ENCODE data around the gene ARL5C.
A peak's percentile ranks its signal among the peaks of the same experiment; 100 is the strongest.

Gene ARL5C

DNA sequence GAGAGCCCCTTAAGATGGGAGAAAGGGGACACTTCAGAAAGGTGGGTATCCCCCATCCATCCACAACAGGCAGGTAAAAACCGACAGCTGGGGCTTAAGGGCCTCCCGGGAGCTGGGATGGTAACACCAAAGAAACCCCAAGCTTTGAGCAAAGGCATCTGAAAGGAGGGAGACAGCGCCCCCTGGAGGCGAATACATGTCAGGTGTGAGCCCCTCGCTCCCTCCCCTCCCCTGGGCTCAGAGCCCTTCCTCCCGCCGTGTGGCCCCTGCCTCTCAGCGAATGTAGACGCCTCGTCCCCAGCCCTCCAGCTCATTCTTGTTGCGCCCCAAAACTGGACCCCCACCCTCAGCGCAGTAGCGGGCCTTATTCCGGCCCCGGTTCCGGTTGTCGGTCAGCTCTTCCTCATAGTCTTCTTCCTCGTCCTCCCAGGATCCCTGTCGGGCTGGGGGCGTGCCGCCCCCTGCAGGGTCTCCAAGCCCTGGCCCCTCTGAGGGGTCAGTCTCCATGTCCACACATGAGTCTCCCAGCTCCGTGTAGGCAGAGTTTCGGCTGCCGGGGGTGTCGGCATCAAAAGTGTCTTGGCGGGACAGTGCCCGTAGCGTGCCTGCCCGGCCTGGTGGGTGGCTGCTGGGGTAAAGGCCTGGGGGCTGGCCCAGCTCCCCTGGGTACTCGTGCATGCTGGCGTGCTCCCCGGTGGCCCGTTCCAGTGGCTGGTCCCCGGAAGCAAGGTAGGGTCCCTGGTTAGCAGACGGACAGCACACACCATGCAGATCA is 9.1 kb upstream of the ARL5C start:
- ChIA-PET CTCF (interaction anchor here (0.8 to 8.7 kb wide), 25 partner anchors 8 to 307 kb away, joined by 3 to 86 read pairs (median 6); partner anchors contain the start of genes ARL5C and PLXDC1), POLR2A (interaction anchor here (0.6 to 2.6 kb wide), 3 partner anchors 10 to 23 kb away, joined by 3 to 9 read pairs (median 6); no protein-coding TSS in a partner anchor)
- H3K36me3 ChIP-seq (ENCODE audit: control insufficient read depth in 4 of 4, insufficient read depth in 4 of 4, low read length in 3 of 4), result peaks cover 0 to 24% (median 4%) of the 10 kb centered on the region in 4 experiments

DNA sequence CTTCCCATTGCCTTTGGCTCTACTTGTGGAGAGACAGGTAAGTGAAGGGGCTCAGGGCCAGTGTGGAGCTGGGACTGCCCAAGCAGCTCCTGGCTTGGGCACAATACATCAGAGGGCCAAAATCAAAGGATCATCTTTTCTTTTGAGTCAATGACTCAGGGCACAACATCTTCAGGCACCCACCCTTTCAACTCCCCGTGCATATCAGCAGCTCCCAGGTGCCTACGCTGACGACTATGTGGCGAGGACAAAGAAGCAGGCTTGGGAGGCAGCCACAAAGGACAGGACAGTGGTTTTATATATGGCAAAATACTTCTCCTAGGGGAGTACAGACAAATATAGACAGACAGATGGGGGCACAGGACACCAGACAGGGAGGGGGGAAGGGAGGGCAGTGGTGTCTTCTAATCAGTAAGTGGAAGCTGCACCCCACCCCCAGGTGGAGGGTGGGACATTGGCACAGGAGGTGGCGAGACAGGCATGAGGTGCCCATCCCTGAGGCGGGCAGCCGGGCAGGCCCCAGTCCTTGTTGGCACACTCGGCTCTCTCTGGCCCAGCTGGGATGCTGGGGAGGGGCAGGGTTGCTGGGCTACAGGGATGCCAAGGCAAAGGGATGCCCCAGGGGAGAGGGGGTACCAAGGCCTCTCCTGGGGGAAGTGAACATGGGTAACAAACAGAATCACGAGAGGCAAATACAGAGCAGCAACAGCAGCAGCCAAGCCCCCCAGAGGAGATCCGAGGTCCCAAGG is 7.7 kb upstream of the ARL5C start:
- no peak overlapping the region for H3K4me3 ChIP-seq (ENCODE audit: control insufficient read depth in 1 of 7, extremely low read depth in 1 of 7, insufficient read depth in 4 of 7, low read depth in 2 of 7, low read length in 6 of 7)
- H3K36me3 ChIP-seq (ENCODE audit: control insufficient read depth in 4 of 4, insufficient read depth in 4 of 4, low read length in 3 of 4), result peaks cover 0 to 24% (median 4%) of the 10 kb centered on the region in 4 experiments
- H3K4me1 ChIP-seq (ENCODE audit: control extremely low read depth in 1 of 4, control insufficient read depth in 4 of 4, insufficient read depth in 4 of 4, low read length in 3 of 4), result peaks cover 8 to 53% (median 41%) of the 10 kb centered on the region in 4 experiments
- H3K9me3 ChIP-seq (ENCODE audit: control extremely low read depth in 1 of 5, control insufficient read depth in 4 of 5, insufficient read depth in 2 of 5, low read depth in 1 of 5, low read length in 4 of 5), result no peaks in the 10 kb centered on the region
- POLR2A ChIA-PET, result interaction anchor here (2.6 kb wide), 1 partner anchor 20 kb away, joined by 9 read pairs; no protein-coding TSS in a partner anchor
- 93% methylated on average over 7 of the region's 10 CpGs for WGBS (ENCODE audit: insufficient coverage)
- CTCF ChIA-PET, result interaction anchor here (0.8 to 8.7 kb wide), 22 partner anchors 9 to 320 kb away, joined by 3 to 86 read pairs (median 6); partner anchors contain the start of genes ARL5C, PLXDC1 and RPL23
- no peak overlapping the region for H3K27ac ChIP-seq (ENCODE audit: insufficient read depth in 1 of 2, low read depth in 1 of 2, low read length in 2 of 2, poor library complexity in 1 of 2, severe bottlenecking in 2 of 2)
- peak in 1 of 3 donors; percentile 38 for DNase-seq
- H3K27me3 ChIP-seq (replicated peaks in 2 of 5; ENCODE audit: control insufficient read depth in 4 of 5, insufficient read depth in 5 of 5, low read length in 4 of 5), result no peaks in the 10 kb centered on the region

More for the DNA sequence above, 9.1 kb upstream of the ARL5C start:
- H3K4me1 ChIP-seq (ENCODE audit: control extremely low read depth in 1 of 4, control insufficient read depth in 4 of 4, insufficient read depth in 4 of 4, low read length in 3 of 4), result peaks cover 4 to 42% (median 30%) of the 10 kb centered on the region in 4 experiments
- no peak overlapping the region for H3K27ac ChIP-seq (ENCODE audit: insufficient read depth in 1 of 2, low read depth in 1 of 2, low read length in 2 of 2, poor library complexity in 1 of 2, severe bottlenecking in 2 of 2)
- WGBS (ENCODE audit: insufficient coverage), result 49% methylated on average over 30 of the region's 35 CpGs
- H3K4me3 ChIP-seq (ENCODE audit: control insufficient read depth in 1 of 7, extremely low read depth in 1 of 7, insufficient read depth in 4 of 7, low read depth in 2 of 7, low read length in 6 of 7), result peak overlapping the region in 2 of 7 experiments; percentile 4 to 48
- no peaks in the 10 kb centered on the region for H3K27me3 ChIP-seq (replicated peaks in 2 of 5; ENCODE audit: control insufficient read depth in 4 of 5, insufficient read depth in 5 of 5, low read length in 4 of 5)
- no peaks in the 10 kb centered on the region for H3K9me3 ChIP-seq (ENCODE audit: control extremely low read depth in 1 of 5, control insufficient read depth in 4 of 5, insufficient read depth in 2 of 5, low read depth in 1 of 5, low read length in 4 of 5)
- DNase-seq, result peak; percentile 83 to 90 (median 87)

DNA sequence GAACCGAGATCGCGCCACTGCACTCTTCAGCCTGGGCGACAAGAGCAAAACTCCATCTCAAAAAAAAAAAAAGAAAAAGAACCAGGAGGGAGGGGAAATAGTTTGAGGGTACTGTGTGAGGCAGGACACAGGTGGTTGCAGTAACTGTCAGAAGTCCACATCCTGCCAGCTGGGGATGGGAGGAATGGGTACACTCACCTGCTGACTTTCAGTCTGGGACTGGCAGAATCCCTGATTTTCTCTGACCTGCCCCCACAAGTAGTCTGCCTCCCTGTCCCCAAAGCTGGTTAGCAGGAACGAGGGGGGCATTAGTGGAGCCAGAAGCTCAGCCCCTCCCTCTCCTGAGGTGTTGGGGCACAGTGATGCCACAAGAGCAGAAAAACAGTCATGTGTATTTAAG is 7.1 kb upstream of the ARL5C start:
- Histone ChIP-seq H3K36me3 (ENCODE audit: control insufficient read depth in 4 of 4, insufficient read depth in 4 of 4, low read length in 3 of 4) (peaks cover 0 to 24% (median 4%) of the 10 kb centered on the region in 4 experiments), H3K4me3 (ENCODE audit: control insufficient read depth in 1 of 7, extremely low read depth in 1 of 7, insufficient read depth in 4 of 7, low read depth in 2 of 7, low read length in 6 of 7) (no peak overlapping the region), H3K9me3 (ENCODE audit: control extremely low read depth in 1 of 5, control insufficient read depth in 4 of 5, insufficient read depth in 2 of 5, low read depth in 1 of 5, low read length in 4 of 5) (no peaks in the 10 kb centered on the region), H3K27me3 (replicated peaks in 2 of 5; ENCODE audit: control insufficient read depth in 4 of 5, insufficient read depth in 5 of 5, low read length in 4 of 5) (no peaks in the 10 kb centered on the region), H3K4me1 (ENCODE audit: control extremely low read depth in 1 of 4, control insufficient read depth in 4 of 4, insufficient read depth in 4 of 4, low read length in 3 of 4) (peaks cover 8 to 57% (median 44%) of the 10 kb centered on the region in 4 experiments), H3K27ac (ENCODE audit: insufficient read depth in 1 of 2, low read depth in 1 of 2, low read length in 2 of 2, poor library complexity in 1 of 2, severe bottlenecking in 2 of 2) (no peak overlapping the region)
- 69% methylated on average over 5 of the region's 5 CpGs for WGBS (ENCODE audit: insufficient coverage)
- POLR2A ChIA-PET, result no interaction called here
- peak in 2 of 3 donors; percentile 42 to 54 for DNase-seq
- CTCF ChIA-PET, result interaction anchor here (0.8 to 8.7 kb wide), 10 partner anchors 10 to 319 kb away, joined by 3 to 86 read pairs (median 4); partner anchors contain the start of genes ARL5C, PLXDC1 and RPL23

DNA sequence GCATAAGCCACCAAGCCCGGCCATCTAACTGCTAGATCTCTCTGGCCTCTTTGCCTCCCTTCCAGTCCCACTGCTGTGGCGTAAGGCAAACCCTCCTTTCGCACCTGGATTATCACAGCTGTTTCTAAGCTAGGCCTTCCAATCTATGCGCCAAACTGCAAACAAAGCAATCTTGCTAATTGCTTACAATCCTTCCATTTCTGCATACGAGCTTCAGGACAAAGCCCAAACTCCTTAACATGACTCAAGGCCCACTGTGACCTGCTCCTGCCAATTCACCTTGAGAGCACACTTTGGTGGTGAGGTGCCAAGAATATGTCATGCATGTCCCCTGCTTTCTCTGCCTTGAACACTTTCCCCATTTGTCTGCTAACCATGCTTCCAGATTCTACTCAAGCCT is 6.0 kb upstream of the ARL5C start:
- POLR2A ChIA-PET, result no interaction called here
- H3K36me3 ChIP-seq (ENCODE audit: control insufficient read depth in 4 of 4, insufficient read depth in 4 of 4, low read length in 3 of 4), result peaks cover 0 to 14% (median 0%) of the 10 kb centered on the region in 4 experiments
- CTCF ChIA-PET, result interaction anchor here (1.4 to 8.7 kb wide), 3 partner anchors 64 to 205 kb away, joined by 3 to 86 read pairs (median 4); partner anchors contain the start of gene FBXO47

DNA sequence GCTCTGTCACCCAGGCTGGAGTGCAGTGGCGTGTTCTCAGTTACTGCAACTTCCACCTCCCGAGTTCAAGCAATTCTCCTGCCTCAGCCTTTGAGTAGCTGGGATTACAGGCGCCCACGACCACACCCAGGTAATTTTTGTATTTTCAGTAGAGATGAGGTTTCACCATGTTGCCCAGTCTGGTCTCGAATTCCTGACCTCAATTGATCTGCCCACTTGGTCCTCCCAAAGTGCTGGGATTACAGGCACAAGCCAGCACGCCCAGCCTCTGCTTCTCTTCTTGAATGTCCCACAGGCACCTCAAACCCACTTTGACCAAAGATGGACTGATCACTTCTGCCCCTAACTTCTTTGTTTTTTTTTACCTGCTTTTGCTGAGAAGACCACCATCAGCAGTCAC is 4.6 kb upstream of the ARL5C start:
- no peak overlapping the region for H3K27ac ChIP-seq (ENCODE audit: insufficient read depth in 1 of 2, low read depth in 1 of 2, low read length in 2 of 2, poor library complexity in 1 of 2, severe bottlenecking in 2 of 2)
- 86% methylated on average over 4 of the region's 6 CpGs for WGBS (ENCODE audit: insufficient coverage)
- no peak overlapping the region for H3K4me3 ChIP-seq (ENCODE audit: control insufficient read depth in 1 of 7, extremely low read depth in 1 of 7, insufficient read depth in 4 of 7, low read depth in 2 of 7, low read length in 6 of 7)
- H3K36me3 ChIP-seq (ENCODE audit: control insufficient read depth in 4 of 4, insufficient read depth in 4 of 4, low read length in 3 of 4), result peaks cover 0 to 4% (median 0%) of the 10 kb centered on the region in 4 experiments
- ChIA-PET CTCF (interaction anchor here (0.7 to 8.7 kb wide), 5 partner anchors 9 to 187 kb away, joined by 3 to 86 read pairs (median 5); no protein-coding TSS in a partner anchor), POLR2A (no interaction called here)
- H3K9me3 ChIP-seq (ENCODE audit: control extremely low read depth in 1 of 5, control insufficient read depth in 4 of 5, insufficient read depth in 2 of 5, low read depth in 1 of 5, low read length in 4 of 5), result no peaks in the 10 kb centered on the region
- no peak for DNase-seq
- H3K27me3 ChIP-seq (replicated peaks in 2 of 5; ENCODE audit: control insufficient read depth in 4 of 5, insufficient read depth in 5 of 5, low read length in 4 of 5), result no peaks in the 10 kb centered on the region
- H3K4me1 ChIP-seq (ENCODE audit: control extremely low read depth in 1 of 4, control insufficient read depth in 4 of 4, insufficient read depth in 4 of 4, low read length in 3 of 4), result peaks cover 18 to 77% (median 69%) of the 10 kb centered on the region in 4 experiments

More for the DNA sequence above, 6.0 kb upstream of the ARL5C start:
- peaks cover 9 to 68% (median 55%) of the 10 kb centered on the region in 4 experiments for H3K4me1 ChIP-seq (ENCODE audit: control extremely low read depth in 1 of 4, control insufficient read depth in 4 of 4, insufficient read depth in 4 of 4, low read length in 3 of 4)
- no peaks in the 10 kb centered on the region for H3K27me3 ChIP-seq (replicated peaks in 2 of 5; ENCODE audit: control insufficient read depth in 4 of 5, insufficient read depth in 5 of 5, low read length in 4 of 5)
- WGBS (ENCODE audit: insufficient coverage), result 100% methylated on average over 4 of the region's 5 CpGs
- H3K27ac ChIP-seq (ENCODE audit: insufficient read depth in 1 of 2, low read depth in 1 of 2, low read length in 2 of 2, poor library complexity in 1 of 2, severe bottlenecking in 2 of 2), result no peak overlapping the region
- H3K4me3 ChIP-seq (ENCODE audit: control insufficient read depth in 1 of 7, extremely low read depth in 1 of 7, insufficient read depth in 4 of 7, low read depth in 2 of 7, low read length in 6 of 7), result no peak overlapping the region
- no peaks in the 10 kb centered on the region for H3K9me3 ChIP-seq (ENCODE audit: control extremely low read depth in 1 of 5, control insufficient read depth in 4 of 5, insufficient read depth in 2 of 5, low read depth in 1 of 5, low read length in 4 of 5)
- no peak for DNase-seq

DNA sequence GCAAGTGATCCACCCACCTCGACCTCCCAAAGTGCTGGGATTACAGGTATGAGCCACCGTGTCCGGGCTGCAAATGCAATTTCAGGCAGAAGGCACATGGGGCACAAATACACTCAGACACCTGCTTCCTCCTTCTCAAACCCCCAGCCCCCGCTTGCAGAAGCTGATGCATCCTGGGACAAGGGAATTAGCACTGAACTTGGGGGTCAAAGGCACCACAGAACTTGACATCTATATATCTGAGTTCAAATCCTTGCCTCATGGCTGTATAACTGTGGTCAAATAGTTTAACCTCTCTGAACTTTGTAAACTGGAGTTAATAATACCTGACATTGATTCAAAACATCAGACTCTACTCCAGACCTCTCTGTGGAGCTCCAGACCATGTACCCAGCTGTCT is 4.1 kb upstream of the ARL5C start:
- H3K4me3 ChIP-seq (ENCODE audit: control insufficient read depth in 1 of 7, extremely low read depth in 1 of 7, insufficient read depth in 4 of 7, low read depth in 2 of 7, low read length in 6 of 7), result no peak overlapping the region
- CTCF ChIA-PET, result interaction anchor here (0.7 to 8.7 kb wide), 7 partner anchors 9 to 187 kb away, joined by 3 to 96 read pairs (median 5); partner anchors contain the start of gene PLXDC1

More for the DNA sequence above, 4.1 kb upstream of the ARL5C start:
- no peak overlapping the region for H3K27ac ChIP-seq (ENCODE audit: insufficient read depth in 1 of 2, low read depth in 1 of 2, low read length in 2 of 2, poor library complexity in 1 of 2, severe bottlenecking in 2 of 2)
- H3K9me3 ChIP-seq (ENCODE audit: control extremely low read depth in 1 of 5, control insufficient read depth in 4 of 5, insufficient read depth in 2 of 5, low read depth in 1 of 5, low read length in 4 of 5), result no peaks in the 10 kb centered on the region
- H3K36me3 ChIP-seq (ENCODE audit: control insufficient read depth in 4 of 4, insufficient read depth in 4 of 4, low read length in 3 of 4), result no peaks in the 10 kb centered on the region
- H3K4me1 ChIP-seq (ENCODE audit: control extremely low read depth in 1 of 4, control insufficient read depth in 4 of 4, insufficient read depth in 4 of 4, low read length in 3 of 4), result peaks cover 18 to 80% (median 72%) of the 10 kb centered on the region in 4 experiments
- no peaks in the 10 kb centered on the region for H3K27me3 ChIP-seq (replicated peaks in 2 of 5; ENCODE audit: control insufficient read depth in 4 of 5, insufficient read depth in 5 of 5, low read length in 4 of 5)
- peak in 2 of 3 donors; percentile 33 to 43 for DNase-seq
- POLR2A ChIA-PET, result interaction anchor here (0.6 kb wide), 1 partner anchor 29 kb away, joined by 8 read pairs; no protein-coding TSS in a partner anchor
- 51% methylated on average over 3 of the region's 4 CpGs for WGBS (ENCODE audit: insufficient coverage)
